SK-N-MC (cell line): ENCODE data around the gene KLHDC3.

ENCODE experiments used
- EZH2 ChIP-seq: fragments of 200-600 bp; sonication (generic); IDR thresholded peaks from one replicate; pipeline ENCODE4 v1.6.1; 2017; ENCODE audit warnings: antibody characterized with exemption
- FOXP2 ChIP-seq: optimal IDR thresholded peaks from 2 replicates; pipeline ENCODE3; 2011; ENCODE audit warnings: mild to moderate bottlenecking, moderate library complexity; ENCODE audit not compliant: insufficient read depth; ENCODE audit errors: extremely low read length, control extremely low read depth
- POLR2AphosphoS5 ChIP-seq: IDR thresholded peaks from 2 replicates; pipeline ENCODE4 v1.6.1; 2012; ENCODE audit warnings: mild to moderate bottlenecking, low read depth, low read length, borderline replicate concordance

- no peak for TF ChIP-seq EZH2
- no peak for TF ChIP-seq POLR2AphosphoS5
- TF ChIP-seq FOXP2, result no peak
These were observed 19.6 kb downstream of the KLHDC3 start for GRCh38 chr6:43033496-43034189.
